Measurements from ENCODE around the gene LRRC8E.
A peak's percentile ranks its signal among the peaks of the same experiment; 100 is the strongest.

LRRC8E gene

GRCh38 chr19:7863971-7864689 is 24.2 kb upstream of the LRRC8E start:
- intact Hi-C loops (cut with DNase I) = loop anchor here (5.0 kb wide), 1 partner anchor 38 kb away; the partner anchor contains the start of gene MAP2K7
- peak in 1 of 42 donors; percentile 17 for DNase-seq

- intact Hi-C loops (cut with DNase I) = loop anchor here (5.0 kb wide), 1 partner anchor 38 kb away; the partner anchor contains the start of gene MAP2K7
Observed at GRCh38 chr19:7864690-7865074, 23.6 kb upstream of the LRRC8E start.

GRCh38 chr19:7865262-7865911 is 22.9 kb upstream of the LRRC8E start:
- intact Hi-C loops (cut with DNase I) = no loop called here

More at GRCh38 chr19:7864690-7865074, 23.6 kb upstream of the LRRC8E start:
- DNase-seq = peak in 1 of 42 donors; percentile 15

GRCh38 chr19:7866399-7867091 is 21.8 kb upstream of the LRRC8E start:
- DNase-seq = peak in 1 of 42 donors; percentile 24
- intact Hi-C loops (cut with DNase I) = no loop called here

More at GRCh38 chr19:7865262-7865911, 22.9 kb upstream of the LRRC8E start:
- DNase-seq = peak in 1 of 42 donors; percentile 28

GRCh38 chr19:7867092-7867844 is 21.0 kb upstream of the LRRC8E start:
- intact Hi-C loops (cut with DNase I) = no loop called here

GRCh38 chr19:7868326-7868670 is 20.0 kb upstream of the LRRC8E start:
- DNase-seq = peak in 2 of 42 donors; percentile 16 to 40
- intact Hi-C loops (cut with DNase I) = no loop called here

More at GRCh38 chr19:7867092-7867844, 21.0 kb upstream of the LRRC8E start:
- peak in 1 of 42 donors; percentile 18 for DNase-seq

GRCh38 chr19:7868671-7869452 is 19.4 kb upstream of the LRRC8E start:
- DNase-seq = peak in 34 of 42 donors; percentile 52 to 83 (median 70)

GRCh38 chr19:7869453-7869909 is 18.8 kb upstream of the LRRC8E start:
- peak in 32 of 42 donors; percentile 42 to 78 (median 70) for DNase-seq
- intact Hi-C loops (cut with DNase I) = no loop called here

More at GRCh38 chr19:7868671-7869452, 19.4 kb upstream of the LRRC8E start:
- intact Hi-C loops (cut with DNase I) = no loop called here

- intact Hi-C loops (cut with DNase I) = no loop called here
- peak in 4 of 42 donors; percentile 34 to 62 (median 38) for DNase-seq
Observed at GRCh38 chr19:7869910-7870511, 18.3 kb upstream of the LRRC8E start.

GRCh38 chr19:7870571-7871436 is 17.5 kb upstream of the LRRC8E start:
- intact Hi-C loops (cut with DNase I) = no loop called here
- DNase-seq = peak in 28 of 42 donors; percentile 40 to 85 (median 66)

GRCh38 chr19:7871437-7872305 is 16.6 kb upstream of the LRRC8E start:
- intact Hi-C loops (cut with DNase I) = no loop called here
- peak in 40 of 42 donors; percentile 50 to 90 (median 75) for DNase-seq

GRCh38 chr19:7872306-7873204 is 15.8 kb upstream of the LRRC8E start:
- no peak for DNase-seq
- intact Hi-C loops (cut with DNase I) = no loop called here

- intact Hi-C loops (cut with DNase I) = no loop called here
- no peak for DNase-seq
Observed at GRCh38 chr19:7873304-7874075, 14.8 kb upstream of the LRRC8E start.

All from head of caudate nucleus (tissue), 42 donors.